T-helper 17 cell (primary cell): ENCODE data around the gene WSCD2. TPM values are rescaled to one million over a fixed set of nuclear protein-coding genes. Genes with fewer than 3 reads are reported as not detected.

Experiments used
- ATAC-seq: fragments of 150-1000 bp; cut with Tn5 transposase; 2 replicates; pipeline ENCODE4 v1.10.0; 2021; ENCODE audit warnings: mild to moderate bottlenecking, moderate library complexity
- DNase-seq, 3 donors: peaks; one replicate each; pipeline versions ENCODE4 v3.0.0 to v3.0.0-alpha.2; 2020 to 2021
- H3K9me3 ChIP-seq: one replicate; pipeline ENCODE4 v1.7.0; 2013; ENCODE audit warnings: low read length, mild to moderate bottlenecking; ENCODE audit not compliant: control insufficient read depth, poor library complexity, severe bottlenecking
- H3K27ac Mint-ChIP-seq: one replicate; pipeline ENCODE4 v1.8.0; 2022; ENCODE audit warnings: mild to moderate bottlenecking, moderate library complexity, mixed read lengths
- H3K27me3 Mint-ChIP-seq: one replicate; pipeline ENCODE4 v1.8.0; 2022; ENCODE audit warnings: mixed read lengths
- H3K36me3 Mint-ChIP-seq: one replicate; pipeline ENCODE4 v1.8.0; 2022; ENCODE audit warnings: low read depth, mixed read lengths
- H3K4me1 Mint-ChIP-seq: one replicate; pipeline ENCODE4 v1.8.0; 2022; ENCODE audit warnings: mild to moderate bottlenecking, mixed read lengths
- H3K4me3 Mint-ChIP-seq: one replicate; pipeline ENCODE4 v1.8.0; 2022; ENCODE audit warnings: mild to moderate bottlenecking, moderate library complexity, mixed read lengths
- total RNA-seq, 4 donors: library from RNA in 2 of 4; stranded (reverse) in 2 of 4; gene quantifications; one replicate each; pipeline ENCODE4 v1.2.3 and lab custom pipeline; 2022 to 2026

WSCD2 gene
- total RNA-seq, 2 donors from 2014 or later = 0.60 TPM; not detected in 1

DNA sequence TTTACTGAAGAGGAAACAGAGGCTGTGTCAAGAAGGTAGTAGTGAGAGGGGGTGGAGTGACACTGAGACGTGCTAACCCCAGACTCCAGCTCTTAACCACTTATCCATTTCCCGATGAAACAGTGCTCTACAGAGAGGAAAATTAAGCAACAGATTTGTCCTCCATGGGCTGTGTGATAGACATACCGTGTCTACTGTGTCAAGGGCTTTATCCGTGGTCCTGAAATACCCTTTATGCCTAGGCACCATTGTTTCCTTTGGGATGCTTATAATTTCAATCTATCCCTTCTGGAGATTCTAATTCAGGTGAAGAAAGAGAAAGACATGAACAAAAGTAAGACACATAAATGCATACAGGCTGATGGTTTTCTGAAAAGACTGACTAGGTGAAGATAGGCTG lies 138.4 kb downstream of the WSCD2 start:
- Mint-ChIP-seq H3K4me1 (no peaks in the 10 kb centered on the region), H3K36me3 (no peaks in the 10 kb centered on the region), H3K4me3 (no peak overlapping the region), H3K27ac (no peak overlapping the region), H3K27me3 (peaks cover 14% of the 10 kb centered on the region)
- ATAC-seq (no peak), DNase-seq (no peak)
- H3K9me3 ChIP-seq = no peaks in the 10 kb centered on the region

DNA sequence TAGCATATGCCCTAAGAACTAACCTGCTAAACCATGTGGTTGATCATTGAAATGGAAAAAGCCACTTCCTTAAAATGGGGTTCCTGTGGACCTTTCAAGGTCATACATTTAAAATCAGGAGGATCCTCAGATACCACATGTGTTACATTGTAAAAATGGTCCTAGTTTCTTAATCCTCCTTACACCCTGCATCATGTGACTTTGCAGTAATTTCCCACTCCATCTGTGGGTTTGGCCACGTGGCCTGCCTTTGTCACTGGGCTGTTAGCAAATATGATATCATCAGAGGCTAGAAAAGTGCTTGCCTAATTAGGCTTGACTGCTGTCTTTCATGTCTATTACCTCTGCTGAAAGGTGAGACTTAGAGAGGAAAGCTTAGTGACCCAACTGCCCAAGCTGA lies 139.3 kb downstream of the WSCD2 start:
- Mint-ChIP-seq H3K27ac (no peak overlapping the region), H3K4me3 (no peak overlapping the region), H3K4me1 (no peaks in the 10 kb centered on the region), H3K36me3 (no peaks in the 10 kb centered on the region), H3K27me3 (peaks cover 14% of the 10 kb centered on the region)
- no peak for ATAC-seq
- no peak for DNase-seq
- H3K9me3 ChIP-seq = no peaks in the 10 kb centered on the region

DNA sequence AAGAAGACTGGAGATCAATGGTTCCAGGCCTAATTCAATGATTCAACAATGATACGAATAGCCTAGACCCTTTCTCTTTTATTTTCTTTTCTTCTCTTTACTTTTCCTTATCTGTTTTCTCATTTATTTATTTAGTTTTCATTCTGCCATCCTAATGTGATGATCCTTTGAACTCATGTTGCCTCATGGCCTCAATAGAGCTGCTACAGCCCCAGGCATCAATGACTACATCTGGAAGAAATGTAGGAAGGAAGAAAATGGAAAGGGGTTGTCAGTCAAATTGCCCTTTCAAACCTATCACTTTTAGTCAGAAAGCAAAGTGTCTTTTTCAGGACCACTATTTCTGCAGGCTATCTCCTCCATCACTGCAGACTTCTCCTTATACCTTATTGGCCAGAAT lies 140.1 kb downstream of the WSCD2 start:
- no peaks in the 10 kb centered on the region for H3K9me3 ChIP-seq
- H3K27ac Mint-ChIP-seq = no peak overlapping the region
- H3K36me3 Mint-ChIP-seq = no peaks in the 10 kb centered on the region
- H3K4me1 Mint-ChIP-seq = no peaks in the 10 kb centered on the region
- peaks cover 14% of the 10 kb centered on the region for H3K27me3 Mint-ChIP-seq
- ATAC-seq = no peak
- H3K4me3 Mint-ChIP-seq = no peak overlapping the region
- no peak for DNase-seq

DNA sequence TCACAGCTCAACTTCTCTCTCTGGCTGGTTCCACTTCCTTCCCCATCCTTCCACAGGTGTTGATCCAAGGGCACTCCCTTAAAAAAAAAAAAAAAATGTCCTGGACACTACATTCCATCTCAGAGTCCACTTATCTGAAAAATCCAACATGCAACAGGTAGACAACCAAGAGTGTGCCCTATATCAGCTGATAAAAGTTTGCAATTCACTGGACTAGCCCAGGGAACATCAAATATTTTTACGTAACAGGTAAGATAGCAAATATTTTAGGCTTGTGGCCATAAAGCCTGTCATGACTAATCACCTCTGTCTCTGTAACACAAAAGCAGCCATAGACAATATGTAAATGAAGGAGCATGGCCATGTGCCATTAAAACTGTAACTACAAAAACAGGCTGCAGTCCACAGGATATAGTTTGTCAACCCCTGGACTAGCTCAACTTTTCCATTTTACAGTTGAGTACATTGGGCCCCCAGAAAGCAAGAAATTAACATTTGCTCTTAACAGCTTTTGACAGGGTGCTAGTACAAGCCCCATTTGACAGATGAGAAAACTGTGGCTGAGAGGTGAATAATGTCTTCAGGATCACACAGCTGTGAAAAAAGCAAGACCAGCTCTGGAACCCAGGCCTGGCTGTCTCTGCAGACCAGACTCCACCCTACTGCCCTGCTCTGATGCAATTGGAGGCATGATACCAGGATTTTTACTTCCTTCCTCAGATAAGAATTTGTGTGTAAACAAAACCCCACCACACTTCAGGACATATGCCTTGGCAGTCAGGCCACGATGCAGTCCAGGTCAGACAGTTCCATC lies 141.2 kb downstream of the WSCD2 start:
- H3K9me3 ChIP-seq = no peaks in the 10 kb centered on the region
- ATAC-seq = no peak
- DNase-seq = no peak
- H3K4me3 Mint-ChIP-seq = no peak overlapping the region
- H3K27me3 Mint-ChIP-seq = peaks cover 14% of the 10 kb centered on the region
- no peaks in the 10 kb centered on the region for H3K36me3 Mint-ChIP-seq
- H3K4me1 Mint-ChIP-seq = no peaks in the 10 kb centered on the region
- H3K27ac Mint-ChIP-seq = no peak overlapping the region

DNA sequence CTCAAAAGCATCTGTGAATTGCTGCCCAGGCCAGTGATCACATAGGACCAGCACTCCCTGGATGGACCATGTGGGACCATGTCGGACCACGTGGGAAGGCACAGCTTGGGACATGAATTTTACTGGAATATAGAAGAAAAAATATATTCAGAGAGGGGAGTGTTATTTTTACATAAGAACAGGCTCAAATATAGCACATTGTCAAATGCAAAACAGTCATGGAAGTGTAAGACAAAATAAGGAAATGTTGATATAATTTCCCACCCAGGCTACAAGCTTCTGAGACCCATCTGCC lies 141.7 kb downstream of the WSCD2 start:
- ATAC-seq (no peak), DNase-seq (no peak)
- Mint-ChIP-seq H3K4me1 (no peaks in the 10 kb centered on the region), H3K36me3 (no peaks in the 10 kb centered on the region), H3K4me3 (no peak overlapping the region), H3K27ac (no peak overlapping the region), H3K27me3 (peaks cover 14% of the 10 kb centered on the region)
- H3K9me3 ChIP-seq = no peaks in the 10 kb centered on the region

DNA sequence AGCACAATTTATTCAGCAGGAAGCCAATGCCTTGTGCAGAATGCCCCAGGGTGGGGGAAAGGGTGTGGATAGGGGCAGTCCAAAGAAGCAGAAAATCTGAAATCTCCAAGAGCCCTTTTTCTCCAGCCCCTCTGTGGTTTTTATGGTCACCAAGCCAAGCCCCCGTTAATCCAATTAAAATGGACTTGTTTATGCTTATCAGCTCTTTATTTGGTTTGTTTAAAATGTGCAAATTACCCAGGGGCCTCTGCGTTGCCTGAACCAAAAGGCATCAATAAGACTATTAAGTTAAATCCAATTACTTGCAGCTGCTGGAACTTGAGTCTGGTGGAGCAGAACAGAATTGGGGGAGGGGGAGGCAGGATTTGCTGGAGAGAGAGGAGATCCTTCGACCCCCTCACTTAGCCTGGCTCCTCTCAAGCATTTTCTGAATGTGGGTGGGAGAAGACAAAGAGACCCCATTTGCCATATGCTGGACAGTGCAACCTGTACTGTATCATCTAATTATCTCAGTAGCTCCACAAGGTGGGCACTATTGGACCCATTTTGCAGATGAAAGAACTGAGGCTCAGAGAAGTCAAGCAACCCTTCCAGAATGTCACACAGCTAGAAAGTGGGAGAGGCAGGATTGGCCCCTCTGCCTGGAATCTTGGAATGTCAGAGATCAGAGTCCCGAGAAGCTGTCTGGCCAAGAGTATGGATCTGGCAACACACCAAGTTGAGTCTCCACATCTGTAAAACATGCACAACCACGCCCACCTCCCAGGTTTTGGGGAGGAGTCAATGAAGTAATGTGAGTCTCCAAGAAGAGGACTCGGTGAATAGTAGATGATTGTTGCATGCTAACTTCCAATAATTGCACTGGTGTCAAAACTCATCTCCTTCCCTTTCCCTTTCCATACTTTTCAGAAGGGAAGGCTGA lies 143.1 kb downstream of the WSCD2 start:
- no peaks in the 10 kb centered on the region for H3K9me3 ChIP-seq
- peaks cover 4% of the 10 kb centered on the region for H3K27me3 Mint-ChIP-seq
- H3K4me1 Mint-ChIP-seq = no peaks in the 10 kb centered on the region
- H3K27ac Mint-ChIP-seq = no peak overlapping the region
- no peak for ATAC-seq
- no peaks in the 10 kb centered on the region for H3K36me3 Mint-ChIP-seq
- no peak overlapping the region for H3K4me3 Mint-ChIP-seq
- DNase-seq = no peak

DNA sequence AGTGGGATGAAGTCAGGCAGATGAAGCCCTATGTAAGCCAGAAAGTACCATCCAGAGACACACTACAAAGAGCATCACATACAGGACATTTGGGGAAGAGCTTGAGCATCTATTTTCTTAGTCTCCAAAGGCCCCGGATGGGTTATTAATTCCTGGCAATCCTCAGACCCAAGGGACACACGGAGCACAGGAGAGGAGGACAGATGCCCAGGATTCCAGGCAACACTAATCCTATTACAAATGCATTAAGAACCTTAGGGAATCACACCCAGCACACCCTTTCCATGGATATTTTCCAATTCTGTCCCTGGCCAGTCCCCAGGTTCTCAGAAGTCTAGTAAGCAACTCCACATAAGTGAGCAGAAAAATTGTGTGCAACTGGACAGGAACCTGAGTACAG lies 144.1 kb downstream of the WSCD2 start:
- ATAC-seq (no peak), DNase-seq (no peak)
- no peaks in the 10 kb centered on the region for H3K36me3 Mint-ChIP-seq
- H3K27me3 Mint-ChIP-seq = peaks cover 7% of the 10 kb centered on the region
- no peak overlapping the region for H3K27ac Mint-ChIP-seq
- no peak overlapping the region for H3K4me3 Mint-ChIP-seq
- no peaks in the 10 kb centered on the region for H3K4me1 Mint-ChIP-seq
- H3K9me3 ChIP-seq = no peaks in the 10 kb centered on the region

DNA sequence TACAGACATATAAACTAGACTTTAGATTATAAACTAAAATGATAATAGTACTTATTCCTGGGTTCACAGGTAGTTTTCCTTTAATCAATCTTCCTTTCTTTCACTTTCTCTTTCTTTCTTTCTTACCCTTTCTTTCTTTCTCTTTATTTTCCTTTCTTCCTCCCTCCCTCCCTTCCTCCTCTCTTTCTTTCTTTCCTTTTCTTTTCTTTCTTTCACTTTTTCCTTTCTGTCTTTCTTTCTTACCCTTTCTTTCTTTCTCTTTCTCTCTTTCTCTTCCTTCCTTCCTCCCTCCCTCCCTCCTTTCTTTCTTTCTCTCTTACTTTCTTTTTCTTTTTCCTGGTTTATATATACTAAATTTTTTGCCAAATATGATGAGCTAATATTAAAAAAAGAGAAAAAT lies 148.5 kb downstream of the WSCD2 start:
- Mint-ChIP-seq H3K27ac (no peak overlapping the region), H3K36me3 (no peaks in the 10 kb centered on the region), H3K27me3 (peaks cover 25% of the 10 kb centered on the region)

DNA sequence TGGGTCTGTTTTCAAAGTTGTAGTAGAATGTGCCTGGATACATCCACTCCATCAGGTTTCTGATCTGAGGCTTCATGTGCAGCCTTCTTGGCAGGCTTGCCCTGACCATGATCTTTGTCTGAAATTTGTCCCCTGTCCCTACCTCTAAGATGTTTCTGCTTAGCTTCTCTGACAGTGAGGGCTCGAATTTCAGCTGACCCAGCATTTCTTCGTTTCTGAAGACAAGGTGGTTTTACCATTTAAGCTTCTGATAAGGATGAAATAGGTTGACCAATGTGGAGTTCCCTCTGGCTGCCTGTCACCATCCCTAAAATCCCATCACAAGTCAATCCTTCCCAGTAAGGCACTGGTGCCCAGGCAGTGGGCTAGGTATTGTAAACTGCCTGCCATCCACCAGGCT lies 153.1 kb downstream of the WSCD2 start:
- peaks cover 7% of the 10 kb centered on the region for H3K4me1 Mint-ChIP-seq
- H3K27me3 Mint-ChIP-seq = peaks cover 37% of the 10 kb centered on the region
- DNase-seq (no peak), ATAC-seq (no peak)
- H3K4me3 Mint-ChIP-seq = no peak overlapping the region
- H3K9me3 ChIP-seq = no peaks in the 10 kb centered on the region
- no peaks in the 10 kb centered on the region for H3K36me3 Mint-ChIP-seq
- H3K27ac Mint-ChIP-seq = no peak overlapping the region

More for the DNA sequence above, 148.5 kb downstream of the WSCD2 start:
- DNase-seq (no peak), ATAC-seq (no peak)
- Mint-ChIP-seq H3K4me3 (no peak overlapping the region), H3K4me1 (peaks cover under 1% of the 10 kb centered on the region)
- H3K9me3 ChIP-seq = no peaks in the 10 kb centered on the region

DNA sequence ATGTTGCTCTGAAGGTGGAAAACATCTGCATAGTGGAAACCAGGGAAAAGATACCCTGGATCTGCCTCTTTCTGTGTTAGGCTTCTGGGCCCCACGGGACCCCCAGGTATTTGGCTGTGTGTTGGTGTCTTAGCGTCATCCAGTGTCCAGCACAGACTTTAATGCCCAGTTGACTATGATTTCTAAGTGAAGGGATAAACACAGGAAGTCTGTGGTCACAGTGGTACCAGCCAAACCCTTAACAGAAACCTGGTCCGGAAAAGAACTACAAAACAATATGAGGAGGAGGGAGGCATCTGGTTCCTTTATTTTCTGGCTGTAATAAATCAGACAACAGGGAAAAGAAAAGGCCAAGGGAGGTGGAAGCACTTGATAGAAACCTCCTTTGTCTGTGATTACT lies 153.6 kb downstream of the WSCD2 start:
- H3K4me3 Mint-ChIP-seq = no peak overlapping the region

DNA sequence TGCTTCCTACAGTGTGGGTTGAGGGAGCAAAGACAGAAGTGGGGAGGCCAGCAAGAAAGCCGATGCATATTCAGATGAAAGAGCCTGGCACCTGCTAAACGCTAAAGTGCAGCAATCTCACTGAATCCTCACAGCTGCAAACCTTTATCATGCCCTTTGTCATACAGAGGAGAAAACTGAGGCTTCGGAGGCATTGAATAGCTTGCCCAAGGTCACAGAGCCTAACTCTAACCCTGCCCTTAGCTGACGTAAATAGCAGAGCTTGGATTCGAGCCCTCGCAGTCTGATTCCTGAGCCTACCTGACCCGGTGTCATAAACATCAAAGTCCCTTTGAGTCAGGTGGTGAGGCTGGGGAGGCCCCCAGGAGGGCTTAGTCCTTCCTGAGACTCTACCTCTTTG lies 155.1 kb downstream of the WSCD2 start:
- Mint-ChIP-seq H3K27me3 (peaks cover 33% of the 10 kb centered on the region), H3K27ac (no peak overlapping the region), H3K36me3 (no peaks in the 10 kb centered on the region), H3K4me3 (no peak overlapping the region), H3K4me1 (peaks cover 7% of the 10 kb centered on the region)
- ATAC-seq (no peak), DNase-seq (no peak)
- no peaks in the 10 kb centered on the region for H3K9me3 ChIP-seq

More for the DNA sequence above, 153.6 kb downstream of the WSCD2 start:
- no peak overlapping the region for H3K27ac Mint-ChIP-seq
- DNase-seq (no peak), ATAC-seq (no peak)
- peaks cover 37% of the 10 kb centered on the region for H3K27me3 Mint-ChIP-seq
- no peaks in the 10 kb centered on the region for H3K36me3 Mint-ChIP-seq
- H3K9me3 ChIP-seq = no peaks in the 10 kb centered on the region
- H3K4me1 Mint-ChIP-seq = peaks cover 7% of the 10 kb centered on the region

DNA sequence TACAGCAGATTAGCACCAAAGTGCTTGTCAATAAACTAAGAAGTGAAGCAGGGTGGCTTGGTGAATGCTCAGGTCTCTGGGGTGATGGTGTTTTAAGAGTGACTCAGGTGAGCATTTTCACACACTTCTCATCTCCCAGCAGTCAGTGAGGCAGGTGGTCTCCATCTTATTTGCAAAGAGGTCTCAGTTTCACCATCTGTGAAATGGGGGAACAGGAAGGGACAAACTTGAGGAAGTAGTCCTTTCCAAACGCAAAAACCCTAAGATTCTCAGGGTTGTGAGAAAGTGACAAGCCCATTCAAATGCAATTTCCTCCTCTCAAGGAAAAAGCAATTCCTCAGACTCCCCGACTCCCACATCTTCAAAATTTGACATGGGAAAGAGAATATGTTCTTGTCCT lies 155.9 kb downstream of the WSCD2 start:
- Mint-ChIP-seq H3K27me3 (peaks cover 27% of the 10 kb centered on the region), H3K4me1 (peaks cover 7% of the 10 kb centered on the region), H3K4me3 (no peak overlapping the region), H3K27ac (no peak overlapping the region), H3K36me3 (no peaks in the 10 kb centered on the region)
- no peaks in the 10 kb centered on the region for H3K9me3 ChIP-seq
- no peak for DNase-seq
- no peak for ATAC-seq

DNA sequence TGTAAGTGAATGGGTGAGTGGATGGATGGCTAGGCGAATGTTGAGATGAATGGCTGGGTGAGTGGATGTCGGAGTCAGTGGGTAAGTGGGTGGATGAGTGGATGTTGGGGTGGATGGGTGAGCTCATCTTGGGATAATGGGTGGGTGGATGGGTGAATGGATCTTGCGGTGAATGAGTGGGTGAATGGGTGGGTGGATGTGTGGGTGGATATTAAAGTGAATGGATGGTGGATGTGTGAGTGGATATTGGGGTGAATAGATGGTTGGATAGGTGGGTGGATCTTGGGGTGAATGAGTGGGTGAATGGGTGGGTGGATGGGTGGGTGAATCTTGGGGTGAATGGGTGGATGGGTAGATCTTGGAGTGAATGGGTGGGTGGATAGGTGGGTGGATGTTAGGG lies 158.1 kb downstream of the WSCD2 start:
- H3K4me1 Mint-ChIP-seq = peaks cover 7% of the 10 kb centered on the region
- no peaks in the 10 kb centered on the region for H3K9me3 ChIP-seq
- no peak overlapping the region for H3K4me3 Mint-ChIP-seq
- ATAC-seq (no peak), DNase-seq (no peak)
- H3K27me3 Mint-ChIP-seq = peaks cover 34% of the 10 kb centered on the region
- H3K27ac Mint-ChIP-seq = no peak overlapping the region
- H3K36me3 Mint-ChIP-seq = no peaks in the 10 kb centered on the region
